K562 (cell line): Measurements from ENCODE around the gene ZNF280D. TPM values are rescaled to one million over a fixed set of nuclear protein-coding genes. Genes with fewer than 3 reads are reported as not detected.

Experiments
- ATAC-seq: fragments of 200-7000 bp; cut with Tn5 transposase; 3 replicates; pipeline ENCODE4 v1.9.1; 2020; ENCODE audit warnings: moderate library complexity
- BruUV-seq: library from RNA; stranded (reverse); fragments of 400-500 nt; replicated peaks from 2 replicates; lab custom pipeline; 2021; lab: Mats Ljungman, UMichigan
- CTCF ChIA-PET: fragments of 300-600 bp; formaldehyde crosslinking; extraction: SDS; loops from one replicate; lab custom pipeline; 2021; ENCODE audit warnings: low intra/inter-chr PET ratio; lab: Yijun Ruan, JAX
- POLR2A ChIA-PET: fragments of 300-600, 350-650 bp; sonication (Branson Sonifier 250); formaldehyde crosslinking; extraction: SDS; loops from one replicate; lab custom pipeline; 2021; ENCODE audit warnings: antibody characterized with exemption, inconsistent platforms; lab: Yijun Ruan, JAX
- DNase-seq, 4 experiments: peaks; one replicate each; pipeline versions ENCODE4 v3.0.0 to v3.0.0-alpha.2; 2011 to 2018; ENCODE audit warnings: low spot score in 3 of 4, mixed read lengths in 3 of 4; ENCODE audit errors: extremely low read depth in 1 of 4
- FAIRE-seq: peaks from 2 replicates; lab custom pipeline; 2011; peaks lifted over from hg19 to GRCh38; lab: Jason Lieb, UNC
- H2AFZ ChIP-seq: 2 replicates; pipeline ENCODE4 v1.6.0; 2011; ENCODE audit warnings: low read depth, low read length, control low read depth, inconsistent platforms
- H3K27ac ChIP-seq: fragments of 200-600 bp; 3 replicates; pipeline ENCODE4 v1.8.0; 2011; ENCODE audit warnings: low read depth, mild to moderate bottlenecking, control low read depth, inconsistent platforms, low read length, moderate library complexity, mixed read lengths; ENCODE audit errors: extremely low read depth
- H3K27me3 ChIP-seq, 2 experiments: fragments of 300-600 bp in 1 of 2; 2 replicates in 1 of 2; 3 replicates in 1 of 2; pipeline versions ENCODE4 v1.6.0 to v1.8.0; 2011; ENCODE audit warnings: inconsistent platforms in 2 of 2, low read length in 2 of 2, mild to moderate bottlenecking in 1 of 2, mixed read lengths in 1 of 2, moderate library complexity in 1 of 2; ENCODE audit not compliant: control insufficient read depth in 2 of 2, insufficient read depth in 2 of 2
- H3K36me3 ChIP-seq: fragments of 300-600 bp; 3 replicates; pipeline ENCODE4 v1.8.0; 2011; ENCODE audit warnings: mild to moderate bottlenecking, low read length, inconsistent platforms; ENCODE audit not compliant: control insufficient read depth, insufficient read depth
- H3K4me1 ChIP-seq, 2 experiments: fragments of 200-600 bp in 1 of 2; replicated peaks in 1 of 2; 2 replicates in 1 of 2; 3 replicates in 1 of 2; pipeline versions ENCODE4 v1.5.1 to v1.8.0; 2011; ENCODE audit warnings: inconsistent platforms in 2 of 2, low read length in 2 of 2, mild to moderate bottlenecking in 1 of 2, mixed read lengths in 1 of 2, moderate library complexity in 1 of 2; ENCODE audit not compliant: control insufficient read depth in 2 of 2, insufficient read depth in 2 of 2
- H3K4me2 ChIP-seq: 2 replicates; pipeline ENCODE4 v1.6.1; 2011; ENCODE audit warnings: low read length, control low read depth, inconsistent platforms, mixed read lengths; ENCODE audit not compliant: insufficient read depth
- H3K4me3 ChIP-seq: fragments of 200-600 bp; sonication (generic), shearing (Covaris generic); 2 replicates; pipeline ENCODE4 v1.5.1; 2016; ENCODE audit warnings: control low read depth, inconsistent platforms
- H3K79me2 ChIP-seq: fragments of 200-600 bp; 3 replicates; pipeline ENCODE4 v1.8.0; 2011; ENCODE audit warnings: low read length, inconsistent platforms; ENCODE audit not compliant: control insufficient read depth, insufficient read depth
- H3K9ac ChIP-seq, 2 experiments: 2 replicates each; pipeline versions ENCODE4 v1.6.0 to v1.6.1; 2011; ENCODE audit warnings: low read depth in 2 of 2, low read length in 2 of 2, control low read depth in 1 of 2, inconsistent platforms in 1 of 2, mild to moderate bottlenecking in 1 of 2, mixed read lengths in 1 of 2; ENCODE audit not compliant: insufficient read depth in 1 of 2
- H3K9me1 ChIP-seq: one replicate; pipeline ENCODE4 v1.6.0; 2011; ENCODE audit warnings: inconsistent platforms, mild to moderate bottlenecking, low read length, moderate library complexity; ENCODE audit not compliant: control insufficient read depth, insufficient read depth
- H3K9me3 ChIP-seq: replicated peaks from 2 replicates; pipeline ENCODE4 v1.5.1; 2011; ENCODE audit warnings: low read depth, low read length, inconsistent platforms; ENCODE audit not compliant: control insufficient read depth, insufficient read depth
- H4K20me1 ChIP-seq: replicated peaks from 2 replicates; pipeline ENCODE4 v1.6.1; 2011; ENCODE audit warnings: low read length, inconsistent platforms, mixed read lengths; ENCODE audit not compliant: control insufficient read depth, insufficient read depth
- C11orf30 ChIP-seq: fragments of 450-650 bp; IDR thresholded peaks from 2 replicates; pipeline ENCODE4 v1.6.1; 2016; ENCODE audit warnings: low read depth, mild to moderate bottlenecking
- MAFF ChIP-seq: IDR thresholded peaks from 2 replicates; pipeline ENCODE4 v1.6.1; 2012; ENCODE audit warnings: low read length, improper control_type of control experiment
- MAFG ChIP-seq: fragments of 450-650 bp; conservative IDR thresholded peaks from 2 replicates; pipeline ENCODE4 v1.6.1; 2016; ENCODE audit warnings: missing genetic modification characterization, missing compliant biosample characterization
- MAFK ChIP-seq: IDR thresholded peaks from 2 replicates; pipeline ENCODE4 v1.6.1; 2011; ENCODE audit warnings: low read length, improper control_type of control experiment
- MEF2A ChIP-seq: IDR thresholded peaks from 2 replicates; pipeline ENCODE4 v1.6.1; 2011; ENCODE audit warnings: low read depth, mild to moderate bottlenecking, low read length, moderate library complexity; ENCODE audit not compliant: control insufficient read depth
- SP1 ChIP-seq: sonication (generic); formaldehyde crosslinking; IDR thresholded peaks from 2 replicates; pipeline ENCODE4 v1.8.1; 2022; ENCODE audit warnings: mild to moderate bottlenecking, missing genetic modification reagents
- SREBF1 ChIP-seq: fragments of 150-350 bp; IDR thresholded peaks from 2 replicates; pipeline ENCODE4 v1.6.1; 2014; ENCODE audit warnings: antibody characterized with exemption, low read depth, low read length, borderline replicate concordance
- ZNF316 ChIP-seq: fragments of 450-650 bp; IDR thresholded peaks from 2 replicates; pipeline ENCODE4 v1.6.1; 2016
- ZNF431 ChIP-seq: sonication (generic); formaldehyde crosslinking; IDR thresholded peaks from 2 replicates; pipeline ENCODE4 v1.8.0; 2022; ENCODE audit warnings: mild to moderate bottlenecking, missing genetic modification reagents
- WGBS: fragments of 100-300 bp; shearing (Covaris generic); methylation state at CpG from one replicate; pipeline ENCODE4 v1.1.6; 2016; ENCODE audit warnings: low coverage, mixed read lengths; ENCODE audit not compliant: insufficient coverage; ENCODE audit errors: missing lambda C conversion rate; 5-methylcytosine and 5-hydroxymethylcytosine counted together
- in situ Hi-C: fragments of 300-500 bp; cut with MboI; formaldehyde crosslinking; loops from 4 replicates; pipeline ENCODE4 v1.15.0; 2018; ENCODE audit warnings: inconsistent platforms, mixed read lengths
- intact Hi-C: fragments of 100-400 bp; cut with micrococcal nuclease; formaldehyde crosslinking; loops from 2 replicates; pipeline ENCODE4 v1.14.2; 2022
- polyA plus RNA-seq, 8 experiments: library from polyadenylated mRNA; depleted of rRNA in 4 of 8; stranded (reverse) in 5 of 8; unstranded in 3 of 8; fragments of >200 nt; fragmentation: Nextera tagmentation in 2 of 8; fragmentation: Illumina TruSeq in 1 of 8; extraction: Ambion mirVana in 2 of 8; extraction: Trizol in 1 of 8; gene quantifications; 2 replicates each; pipeline versions ENCODE4 v1.2.1 to v1.2.3, GENCODE V29; 2011 to 2014; ENCODE audit warnings: inconsistent platforms in 1 of 8, missing spikeins in 1 of 8
- total RNA-seq, 7 experiments: library from RNA; depleted of rRNA in 6 of 7; stranded (reverse); fragments of >200 nt in 6 of 7; fragmentation: Illumina TruSeq in 2 of 7; extraction: Trizol in 2 of 7; gene quantifications; 2 replicates each; pipeline versions ENCODE4 v1.2.1 to v1.2.3, GENCODE V29; 2011 to 2021; ENCODE audit warnings: low replicate concordance in 1 of 7

The ZNF280D gene
- total and polyA plus RNA-seq, 9 of the 15 experiments (the other 6 are each of a cell fraction or from before 2014, with no cell fraction given): 8.3 to 21.8 (median 18.4) TPM

DNA sequence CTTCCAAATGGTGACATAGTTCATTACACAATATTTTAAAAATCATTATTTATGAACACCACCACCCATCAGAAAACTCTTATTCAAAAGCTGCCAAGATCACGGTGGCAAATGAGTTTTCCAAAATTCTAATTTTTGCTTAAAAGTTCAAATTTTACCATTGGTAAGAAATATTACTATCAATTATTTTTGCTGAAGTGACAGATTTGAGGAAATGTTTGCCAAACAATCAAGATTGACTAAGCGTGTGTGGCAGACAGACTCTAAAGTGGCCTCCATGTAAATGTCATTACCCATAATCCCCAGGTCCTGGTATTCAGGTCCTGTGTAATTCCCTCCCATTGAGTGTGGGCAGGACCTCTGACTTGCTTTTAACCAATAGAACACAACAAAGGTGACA, 35.0 kb downstream of the ZNF280D start:
- intact Hi-C loops: no loop called here
- BruUV-seq: no TSS peak
- Histone ChIP-seq H3K9ac (no peak overlapping the region), H3K79me2 (no peaks in the 10 kb centered on the region), H3K27ac (no peak overlapping the region), H3K9me1 (no peaks in the 10 kb centered on the region), H3K9me3 (no peaks in the 10 kb centered on the region), H2AFZ (no peak overlapping the region), H3K4me3 (no peak overlapping the region), H3K4me1 (no peaks in the 10 kb centered on the region), H3K36me3 (peaks cover 26% of the 10 kb centered on the region; the same call in 2 of the 3 replicates), H4K20me1 (no peaks in the 10 kb centered on the region), H3K4me2 (no peak overlapping the region), H3K27me3 (no peaks in the 10 kb centered on the region)
- POLR2A ChIA-PET: no interaction called here
- TF ChIP-seq MAFF: peak; percentile 81
- peak; percentile 68; the same call in 1 of the 2 replicates for TF ChIP-seq MAFK
- peak; percentile 88 for TF ChIP-seq ZNF316
- TF ChIP-seq SREBF1: no peak
- no peak for TF ChIP-seq SP1
- TF ChIP-seq ZNF431 (CRISPR knock-in tag): no peak
- TF ChIP-seq MAFG (tag): peak; percentile 73
- peak; percentile 66 for TF ChIP-seq C11orf30
- 96% methylated on average over 2 of the region's 2 CpGs for WGBS
- ATAC-seq: no peak
- in situ Hi-C loops: no loop called here
- DNase-seq: no peak
- CTCF ChIA-PET: no interaction called here
- FAIRE-seq: peak; percentile 48

DNA sequence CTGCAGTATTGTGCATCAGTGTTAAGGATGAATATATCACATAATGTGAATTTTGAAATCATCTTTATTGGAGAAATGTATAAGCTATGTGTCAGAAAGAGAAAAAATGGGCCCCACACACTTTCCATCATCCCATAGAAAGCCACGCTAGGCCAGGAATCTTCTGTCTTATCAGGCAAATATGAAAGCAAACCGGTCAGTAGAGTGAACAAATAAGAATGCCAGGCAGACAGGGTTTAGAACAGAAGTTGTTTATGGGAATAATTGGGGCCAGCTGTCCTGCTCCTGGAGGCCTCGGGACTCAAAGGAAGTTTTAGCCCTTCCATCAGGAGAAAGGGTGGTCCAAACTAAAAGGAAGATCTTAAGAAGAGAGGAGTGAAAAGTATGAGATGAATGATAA, 39.5 kb downstream of the ZNF280D start:
- 50% methylated on average over 3 of the region's 3 CpGs for WGBS
- in situ Hi-C loops: no loop called here

More for the DNA sequence above, 39.5 kb downstream of the ZNF280D start:
- Histone ChIP-seq H2AFZ (no peak overlapping the region), H3K4me1 (no peaks in the 10 kb centered on the region), H3K27ac (no peak overlapping the region), H3K36me3 (peaks cover 6% of the 10 kb centered on the region; the same call in 1 of the 3 replicates), H3K9ac (no peak overlapping the region), H3K9me1 (no peaks in the 10 kb centered on the region), H3K4me2 (no peak overlapping the region), H3K79me2 (no peaks in the 10 kb centered on the region), H3K9me3 (no peaks in the 10 kb centered on the region), H3K27me3 (no peaks in the 10 kb centered on the region), H3K4me3 (no peak overlapping the region), H4K20me1 (no peaks in the 10 kb centered on the region)
- no TSS peak for BruUV-seq
- ChIA-PET CTCF (no interaction called here), POLR2A (interaction anchor here (0.7 kb wide), 1 partner anchor 615 kb away, joined by 3 read pairs; no protein-coding TSS in a partner anchor)
- no peak for ATAC-seq
- no peak for TF ChIP-seq MEF2A
- FAIRE-seq: no peak
- DNase-seq: no peak
- intact Hi-C loops: no loop called here
